NCI-H1417 (cell line): ENCODE measurements around the gene ZNG1C.
"Not testable (repeated sequence)": the region's sequence is repeated elsewhere in the genome, so short reads cannot be mapped to it uniquely, and the experiment has no call there.

Source experiments
- DNase-seq, 3 experiments: peaks; one replicate each; lab custom pipeline; 2025; lab: John Stamatoyannopoulos, UW

ZNG1C gene

GRCh38 chr9:68241683-68242082 lies at the start of gene ZNG1C:
Gene ZNG1C (plus strand): TSS chr9:68241983. CDS start chr9:68242032, 49 bp downstream.
- not testable (repeated sequence) for DNase-seq

DNA sequence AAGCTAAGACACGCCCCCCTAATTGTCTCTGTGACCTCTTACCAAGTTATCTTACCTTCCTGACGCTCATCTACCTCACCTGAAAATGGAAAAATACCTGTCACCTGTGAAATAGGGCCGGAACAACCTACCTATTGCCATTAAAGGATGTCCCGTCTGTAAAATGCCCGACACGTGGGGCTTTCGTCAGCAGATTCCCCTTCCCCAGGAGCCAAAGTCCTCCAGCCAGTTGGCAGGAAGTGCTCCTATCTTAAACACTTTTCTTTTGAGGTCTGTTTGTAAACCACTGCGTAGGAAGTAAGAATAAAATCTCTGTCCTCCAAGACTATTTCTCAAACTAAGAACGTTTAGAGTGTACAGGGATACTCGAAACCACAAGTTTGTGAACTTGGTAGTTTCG lies 654 bp downstream of the ZNG1C start:
- DNase-seq: not testable (repeated sequence)

GRCh38 chr9:68281041-68281440 lies 39.3 kb downstream of the ZNG1C start:
- not testable (repeated sequence) for DNase-seq

DNA sequence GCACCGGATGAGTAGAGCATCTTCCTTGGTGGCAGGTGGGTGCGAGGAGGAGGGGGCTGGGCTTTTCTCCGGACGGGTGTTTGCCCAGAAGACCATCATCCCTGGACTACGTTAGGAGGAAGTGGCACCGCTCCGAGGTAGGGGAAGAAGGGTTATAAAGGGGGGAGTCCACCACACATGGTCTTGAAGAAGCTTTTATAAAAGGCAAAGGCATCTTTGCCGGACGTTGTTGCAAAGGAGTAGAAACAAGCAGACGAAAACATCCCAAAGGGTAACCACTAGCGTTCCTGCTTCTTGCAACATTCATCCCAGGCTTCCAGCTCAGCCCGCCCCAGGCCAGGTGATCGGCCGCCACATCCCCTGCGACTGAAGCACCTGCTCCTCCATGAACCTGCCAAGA lies 60.8 kb downstream of the ZNG1C start, which contains the start of gene FOXD4L3:
TSS of gene FOXD4L3 (plus strand) at position 301 of the 400 bp plus-strand sequence. CDS start at position 386, 85 bp downstream.
- not testable (repeated sequence) for DNase-seq

GRCh38 chr9:68303771-68304170 lies 62.0 kb downstream of the ZNG1C start:
- DNase-seq: not testable (repeated sequence)

GRCh38 chr9:68304212-68304611 lies 62.4 kb downstream of the ZNG1C start:
- not testable (repeated sequence) for DNase-seq

DNA sequence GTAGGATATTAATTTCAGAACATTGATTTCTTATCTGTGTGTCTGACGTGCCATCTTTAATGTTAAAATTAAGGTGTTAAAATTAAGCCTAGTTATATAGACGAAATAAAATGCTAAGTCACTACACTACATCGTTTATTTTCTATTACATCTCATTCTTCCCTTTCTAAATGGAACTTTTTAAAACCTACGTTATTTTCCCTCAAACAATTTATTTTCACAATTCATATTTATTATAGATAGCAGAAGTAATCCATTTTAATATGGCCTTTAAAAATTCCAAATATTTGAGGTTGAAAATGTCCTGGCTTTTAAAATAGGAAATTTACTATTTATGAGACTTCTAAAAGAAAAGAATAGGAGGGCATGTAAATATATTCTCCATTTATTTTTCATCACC lies 63.0 kb downstream of the ZNG1C start:
- DNase-seq: not testable (repeated sequence)

- not testable (repeated sequence) for DNase-seq
Observed at GRCh38 chr9:68305680-68306285, 64.0 kb downstream of the ZNG1C start.

- not testable (repeated sequence) for DNase-seq
Observed at GRCh38 chr9:68306391-68306964, 64.7 kb downstream of the ZNG1C start.

DNA sequence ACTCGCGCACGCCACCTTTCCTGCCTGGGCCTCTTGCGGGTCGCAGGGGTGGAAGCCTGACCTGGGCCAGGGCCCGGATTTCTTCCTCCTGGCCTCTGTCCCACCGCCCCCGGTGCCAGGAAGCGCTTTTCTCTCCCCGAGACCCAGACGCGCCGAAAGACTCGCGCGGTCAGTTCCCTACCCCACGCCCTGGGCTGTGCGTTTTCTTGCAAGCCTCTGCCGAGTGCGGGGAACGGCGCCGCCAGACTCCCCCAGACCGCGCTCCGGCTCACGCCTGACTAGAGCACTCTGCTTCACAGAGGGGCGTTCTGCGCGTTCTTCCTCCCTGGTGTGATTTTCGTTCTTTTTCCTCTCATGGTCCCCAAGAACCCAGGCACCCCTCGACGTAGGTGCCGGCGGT lies 65.3 kb downstream of the ZNG1C start:
- DNase-seq: not testable (repeated sequence)

GRCh38 chr9:68307654-68308053 lies 65.9 kb downstream of the ZNG1C start:
- not testable (repeated sequence) for DNase-seq

GRCh38 chr9:68311208-68311607 lies 69.4 kb downstream of the ZNG1C start:
- not testable (repeated sequence) for DNase-seq

DNA sequence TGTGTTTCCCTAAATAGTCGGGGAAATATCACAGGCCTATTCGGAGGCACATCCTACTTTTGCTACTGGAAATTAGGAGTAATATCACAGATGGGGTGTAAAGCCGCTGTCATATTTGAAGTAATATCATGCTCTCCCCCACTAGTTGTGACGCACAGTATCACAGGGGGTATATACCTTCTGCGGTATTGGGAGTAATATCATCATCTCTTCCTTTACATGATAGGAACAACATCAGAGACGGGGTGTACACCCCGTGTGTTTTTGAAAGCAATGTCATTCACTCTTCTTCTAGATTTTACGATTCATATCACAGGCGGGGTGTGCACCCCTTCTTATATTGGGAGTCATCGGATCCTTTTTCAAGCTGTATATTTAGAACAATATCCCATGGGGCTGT lies 76.4 kb downstream of the ZNG1C start:
- DNase-seq: not testable (repeated sequence)

DNA sequence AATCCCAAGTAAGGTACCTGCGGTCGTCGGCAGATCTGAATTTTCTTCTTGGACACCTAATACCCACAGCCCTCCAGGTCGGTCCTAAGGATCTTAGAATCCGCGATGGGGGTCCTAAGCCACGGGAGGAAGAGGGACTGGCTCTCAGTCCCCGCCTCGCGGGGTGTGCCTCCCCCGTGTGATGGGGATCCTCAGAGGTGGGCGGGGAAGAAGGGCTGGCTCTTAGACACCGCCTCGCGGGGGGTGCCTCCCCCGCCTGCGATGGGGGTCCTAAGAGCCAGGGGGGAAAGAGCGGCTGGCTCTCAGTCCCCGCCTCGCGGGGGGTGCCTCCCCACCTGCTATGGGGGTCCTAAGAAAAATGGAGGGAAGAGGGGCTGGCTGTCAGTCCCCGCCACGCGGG lies 82.0 kb downstream of the ZNG1C start:
- not testable (repeated sequence) for DNase-seq

- DNase-seq: not testable (repeated sequence)
Observed at GRCh38 chr9:68324518-68324917, 82.7 kb downstream of the ZNG1C start.

DNA sequence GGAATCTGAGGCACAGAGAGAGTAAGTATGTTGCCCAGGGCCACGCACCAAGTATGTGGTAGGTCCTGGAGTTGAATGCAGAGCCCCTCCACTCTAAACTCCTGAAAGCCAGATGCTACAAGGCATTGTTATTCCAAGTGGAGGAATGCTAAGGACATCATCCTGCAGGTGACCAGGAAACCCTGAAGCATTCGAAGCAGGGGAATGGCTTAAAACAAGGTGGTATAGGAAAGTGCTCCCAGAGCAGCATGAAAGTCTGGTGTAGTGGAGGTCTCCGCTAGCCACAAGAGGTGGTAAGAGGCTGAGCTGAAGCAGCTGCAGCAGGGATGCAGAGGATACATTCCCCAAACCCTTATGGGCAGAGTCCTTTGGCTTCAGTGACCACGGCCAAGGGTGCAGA lies 87.3 kb downstream of the ZNG1C start:
- DNase-seq: not testable (repeated sequence)

GRCh38 chr9:68330531-68331173 lies 88.9 kb downstream of the ZNG1C start:
- DNase-seq: not testable (repeated sequence)

DNA sequence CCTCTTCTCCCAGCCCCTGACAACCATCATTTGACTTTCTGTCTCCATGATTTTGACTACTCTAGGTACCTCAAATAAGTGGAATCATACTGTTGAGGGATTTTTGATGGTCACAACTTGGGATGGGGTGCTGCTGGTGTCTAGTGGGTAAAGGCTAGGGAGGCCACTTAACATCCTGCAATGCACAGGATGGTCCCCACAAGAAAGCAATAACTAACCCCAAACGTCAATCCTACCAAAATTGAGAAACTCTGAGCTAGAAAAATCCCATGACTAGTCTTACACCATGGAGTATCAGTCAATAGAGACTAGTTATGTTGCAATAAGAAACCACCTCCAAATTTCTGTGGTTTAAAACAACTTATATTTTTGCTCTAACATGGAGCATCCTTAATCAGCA lies 90.3 kb downstream of the ZNG1C start:
- DNase-seq: not testable (repeated sequence)

- not testable (repeated sequence) for DNase-seq
Observed at GRCh38 chr9:68335935-68336334, 94.2 kb downstream of the ZNG1C start.

- DNase-seq: not testable (repeated sequence)
Observed at GRCh38 chr9:68336639-68337339, 95.0 kb downstream of the ZNG1C start.

- not testable (repeated sequence) for DNase-seq
Observed at GRCh38 chr9:68338000-68338399, 96.2 kb downstream of the ZNG1C start.

- DNase-seq: not testable (repeated sequence)
Observed at GRCh38 chr9:68342265-68343025, 100.7 kb downstream of the ZNG1C start.
